ENCODE results near the gene WHAMM.

Gene WHAMM

GRCh38 chr15:82839136-82839535 is 29.7 kb downstream of the WHAMM start:
- Histone ChIP-seq H3K4me3 (ENCODE audit: low read depth, low read length) (no peak overlapping the region), H3K9me3 (ENCODE audit: control insufficient read depth, insufficient read depth, low read depth, low read length) (no peaks in the 10 kb centered on the region), H3K27ac (ENCODE audit: extremely low read depth, low read depth, low read length) (no peak overlapping the region), H3K4me1 (ENCODE audit: control insufficient read depth, insufficient read depth, low read length) (no peaks in the 10 kb centered on the region), H3K36me3 (ENCODE audit: control insufficient read depth in 2 of 2, insufficient read depth in 1 of 2, low read length in 2 of 2) (peaks cover 25 to 58% of the 10 kb centered on the region in 2 experiments)
- CTCF ChIA-PET = interaction anchor here (3.2 kb wide), 1 partner anchor 10 kb away, joined by 20 read pairs; no protein-coding TSS in a partner anchor
- POLR2A ChIA-PET = no interaction called here
- TF ChIP-seq, protein P1, sequence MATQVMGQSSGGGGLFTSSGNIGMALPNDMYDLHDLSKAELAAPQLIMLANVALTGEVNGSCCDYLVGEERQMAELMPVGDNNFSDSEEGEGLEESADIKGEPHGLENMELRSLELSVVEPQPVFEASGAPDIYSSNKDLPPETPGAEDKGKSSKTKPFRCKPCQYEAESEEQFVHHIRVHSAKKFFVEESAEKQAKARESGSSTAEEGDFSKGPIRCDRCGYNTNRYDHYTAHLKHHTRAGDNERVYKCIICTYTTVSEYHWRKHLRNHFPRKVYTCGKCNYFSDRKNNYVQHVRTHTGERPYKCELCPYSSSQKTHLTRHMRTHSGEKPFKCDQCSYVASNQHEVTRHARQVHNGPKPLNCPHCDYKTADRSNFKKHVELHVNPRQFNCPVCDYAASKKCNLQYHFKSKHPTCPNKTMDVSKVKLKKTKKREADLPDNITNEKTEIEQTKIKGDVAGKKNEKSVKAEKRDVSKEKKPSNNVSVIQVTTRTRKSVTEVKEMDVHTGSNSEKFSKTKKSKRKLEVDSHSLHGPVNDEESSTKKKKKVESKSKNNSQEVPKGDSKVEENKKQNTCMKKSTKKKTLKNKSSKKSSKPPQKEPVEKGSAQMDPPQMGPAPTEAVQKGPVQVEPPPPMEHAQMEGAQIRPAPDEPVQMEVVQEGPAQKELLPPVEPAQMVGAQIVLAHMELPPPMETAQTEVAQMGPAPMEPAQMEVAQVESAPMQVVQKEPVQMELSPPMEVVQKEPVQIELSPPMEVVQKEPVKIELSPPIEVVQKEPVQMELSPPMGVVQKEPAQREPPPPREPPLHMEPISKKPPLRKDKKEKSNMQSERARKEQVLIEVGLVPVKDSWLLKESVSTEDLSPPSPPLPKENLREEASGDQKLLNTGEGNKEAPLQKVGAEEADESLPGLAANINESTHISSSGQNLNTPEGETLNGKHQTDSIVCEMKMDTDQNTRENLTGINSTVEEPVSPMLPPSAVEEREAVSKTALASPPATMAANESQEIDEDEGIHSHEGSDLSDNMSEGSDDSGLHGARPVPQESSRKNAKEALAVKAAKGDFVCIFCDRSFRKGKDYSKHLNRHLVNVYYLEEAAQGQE (tag by site-specific recombination; IDR thresholded peaks at IDR 0.05) = no peak
- TF ChIP-seq, protein P2, sequence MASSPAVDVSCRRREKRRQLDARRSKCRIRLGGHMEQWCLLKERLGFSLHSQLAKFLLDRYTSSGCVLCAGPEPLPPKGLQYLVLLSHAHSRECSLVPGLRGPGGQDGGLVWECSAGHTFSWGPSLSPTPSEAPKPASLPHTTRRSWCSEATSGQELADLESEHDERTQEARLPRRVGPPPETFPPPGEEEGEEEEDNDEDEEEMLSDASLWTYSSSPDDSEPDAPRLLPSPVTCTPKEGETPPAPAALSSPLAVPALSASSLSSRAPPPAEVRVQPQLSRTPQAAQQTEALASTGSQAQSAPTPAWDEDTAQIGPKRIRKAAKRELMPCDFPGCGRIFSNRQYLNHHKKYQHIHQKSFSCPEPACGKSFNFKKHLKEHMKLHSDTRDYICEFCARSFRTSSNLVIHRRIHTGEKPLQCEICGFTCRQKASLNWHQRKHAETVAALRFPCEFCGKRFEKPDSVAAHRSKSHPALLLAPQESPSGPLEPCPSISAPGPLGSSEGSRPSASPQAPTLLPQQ (tag by site-specific recombination; IDR thresholded peaks at IDR 0.05) = no peak
- TF ChIP-seq, protein P3, sequence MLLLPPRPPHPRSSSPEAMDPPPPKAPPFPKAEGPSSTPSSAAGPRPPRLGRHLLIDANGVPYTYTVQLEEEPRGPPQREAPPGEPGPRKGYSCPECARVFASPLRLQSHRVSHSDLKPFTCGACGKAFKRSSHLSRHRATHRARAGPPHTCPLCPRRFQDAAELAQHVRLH (tag by site-specific recombination; IDR thresholded peaks at IDR 0.05) = no peak
- TF ChIP-seq ZNF560 (tag by site-specific recombination; IDR thresholded peaks at IDR 0.05; ENCODE audit: borderline replicate concordance) (no peak), ZNF626 (tag by site-specific recombination; IDR thresholded peaks at IDR 0.05) (no peak), OVOL3 (tag by site-specific recombination; IDR thresholded peaks at IDR 0.05) (no peak), ZNF174 (tag by site-specific recombination; IDR thresholded peaks at IDR 0.05) (no peak), ZNF112 (tag by site-specific recombination; IDR thresholded peaks at IDR 0.05) (no peak), ZNF416 (tag by site-specific recombination; IDR thresholded peaks at IDR 0.05) (no peak), ZNF549 (tag by site-specific recombination; IDR thresholded peaks at IDR 0.05) (no peak)

DNA sequence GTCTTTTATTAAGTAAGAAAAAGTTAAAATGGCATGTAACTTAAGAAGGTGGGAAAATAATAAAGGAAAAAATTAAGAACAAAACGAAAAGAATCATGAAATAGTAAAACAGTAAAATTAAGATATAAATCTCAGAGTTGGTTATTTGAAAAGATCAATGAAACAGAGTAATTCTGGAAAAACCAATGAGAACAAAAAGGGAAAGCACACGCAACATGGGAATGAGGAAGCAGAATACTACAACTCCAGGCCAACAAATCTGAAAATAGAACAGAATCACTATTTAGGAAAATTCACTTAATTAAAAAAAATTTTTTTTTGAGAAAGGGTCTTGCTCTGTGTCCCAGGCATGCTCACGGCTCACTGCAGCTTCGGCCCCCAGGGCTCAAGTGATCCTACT is 30.7 kb downstream of the WHAMM start:
- peaks cover 17 to 49% of the 10 kb centered on the region in 2 experiments; a peak in 2 of 3 replicates for H3K36me3 ChIP-seq (ENCODE audit: control insufficient read depth in 2 of 2, insufficient read depth in 1 of 2, low read length in 2 of 2)
- H3K4me3 ChIP-seq (ENCODE audit: low read depth, low read length) = no peak overlapping the region
- TF ChIP-seq, protein P4, sequence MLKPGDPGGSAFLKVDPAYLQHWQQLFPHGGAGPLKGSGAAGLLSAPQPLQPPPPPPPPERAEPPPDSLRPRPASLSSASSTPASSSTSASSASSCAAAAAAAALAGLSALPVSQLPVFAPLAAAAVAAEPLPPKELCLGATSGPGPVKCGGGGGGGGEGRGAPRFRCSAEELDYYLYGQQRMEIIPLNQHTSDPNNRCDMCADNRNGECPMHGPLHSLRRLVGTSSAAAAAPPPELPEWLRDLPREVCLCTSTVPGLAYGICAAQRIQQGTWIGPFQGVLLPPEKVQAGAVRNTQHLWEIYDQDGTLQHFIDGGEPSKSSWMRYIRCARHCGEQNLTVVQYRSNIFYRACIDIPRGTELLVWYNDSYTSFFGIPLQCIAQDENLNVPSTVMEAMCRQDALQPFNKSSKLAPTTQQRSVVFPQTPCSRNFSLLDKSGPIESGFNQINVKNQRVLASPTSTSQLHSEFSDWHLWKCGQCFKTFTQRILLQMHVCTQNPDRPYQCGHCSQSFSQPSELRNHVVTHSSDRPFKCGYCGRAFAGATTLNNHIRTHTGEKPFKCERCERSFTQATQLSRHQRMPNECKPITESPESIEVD (tag by site-specific recombination; IDR thresholded peaks at IDR 0.05) = no peak
- TF ChIP-seq ZNF10 (tag by site-specific recombination; IDR thresholded peaks at IDR 0.05) = no peak
- TF ChIP-seq ZSCAN30 (tag by site-specific recombination; IDR thresholded peaks at IDR 0.05) = no peak
- TF ChIP-seq, protein P3 (tag by site-specific recombination; IDR thresholded peaks at IDR 0.05) = no peak
- no peak for TF ChIP-seq GLI2 (tag by site-specific recombination; IDR thresholded peaks at IDR 0.05; ENCODE audit: borderline replicate concordance, low read depth)
- TF ChIP-seq ZNF239 (tag by site-specific recombination; IDR thresholded peaks at IDR 0.05) = no peak
- ChIA-PET POLR2A (no interaction called here), CTCF (interaction anchor here (1.2 kb wide), 1 partner anchor 9 kb away, joined by 5 read pairs; no protein-coding TSS in a partner anchor)
- no peaks in the 10 kb centered on the region for H3K9me3 ChIP-seq (ENCODE audit: control insufficient read depth, insufficient read depth, low read depth, low read length)
- no peaks in the 10 kb centered on the region for H3K4me1 ChIP-seq (ENCODE audit: control insufficient read depth, insufficient read depth, low read length)
- no peak overlapping the region for H3K27ac ChIP-seq (ENCODE audit: extremely low read depth, low read depth, low read length)

All from HEK293 (cell line).